ENCODE results near the gene TMEM247. TPM values are rescaled to one million over a fixed set of nuclear protein-coding genes. Genes with fewer than 3 reads are reported as not detected.

TMEM247 gene
- total and polyA plus RNA-seq, 2 experiments from 2014 or later: not detected

- Histone ChIP-seq H2AFZ (no peak overlapping the region), H3K4me2 (no peak overlapping the region), H3K36me3 (replicated peaks; ENCODE audit: insufficient read depth, low read depth) (no peaks in the 10 kb centered on the region), H3K4me3 (no peak overlapping the region), H3K9me3 (ENCODE audit: low read depth) (no peaks in the 10 kb centered on the region), H3K79me2 (no peaks in the 10 kb centered on the region), H3K4me1 (ENCODE audit: insufficient read depth) (no peaks in the 10 kb centered on the region), H4K20me1 (ENCODE audit: insufficient read depth, poor library complexity, severe bottlenecking) (no peaks in the 10 kb centered on the region), H3K27ac (no peak overlapping the region), H3K9me2 (replicated peaks; ENCODE audit: insufficient read depth) (no peaks in the 10 kb centered on the region), H3K27me3 (no peaks in the 10 kb centered on the region)
- TF ChIP-seq EZH2phosphoT487 (IDR thresholded peaks at IDR 0.05; ENCODE audit: low read depth, severe bottlenecking, unreplicated experiment): no peak
- TF ChIP-seq CTCF (IDR thresholded peaks at IDR 0.05; ENCODE audit: poor library complexity): no peak
- TF ChIP-seq EZH2 (IDR thresholded peaks at IDR 0.05; ENCODE audit: borderline replicate concordance): no peak
- WGBS (ENCODE audit: low lambda C conversion rate, missing lambda C conversion rate): 80% methylated on average over 1 of the region's 1 CpG
- no peak for DNase-seq (ENCODE audit: low spot score)
Measured at GRCh38 chr2:46528880-46529279, 49.5 kb downstream of the TMEM247 start.

GRCh38 chr2:46530639-46531038, 51.3 kb downstream of the TMEM247 start:
- Histone ChIP-seq H3K36me3 (replicated peaks; ENCODE audit: insufficient read depth, low read depth) (no peaks in the 10 kb centered on the region), H4K20me1 (ENCODE audit: insufficient read depth, poor library complexity, severe bottlenecking) (no peaks in the 10 kb centered on the region), H3K4me2 (no peak overlapping the region), H2AFZ (no peak overlapping the region), H3K27me3 (no peaks in the 10 kb centered on the region), H3K4me1 (ENCODE audit: insufficient read depth) (no peaks in the 10 kb centered on the region), H3K79me2 (no peaks in the 10 kb centered on the region), H3K27ac (no peak overlapping the region), H3K9me2 (replicated peaks; ENCODE audit: insufficient read depth) (no peaks in the 10 kb centered on the region), H3K4me3 (no peak overlapping the region), H3K9me3 (ENCODE audit: low read depth) (no peaks in the 10 kb centered on the region)
- TF ChIP-seq EZH2 (IDR thresholded peaks at IDR 0.05; ENCODE audit: borderline replicate concordance) (no peak), EZH2phosphoT487 (IDR thresholded peaks at IDR 0.05; ENCODE audit: low read depth, severe bottlenecking, unreplicated experiment) (no peak), CTCF (IDR thresholded peaks at IDR 0.05; ENCODE audit: poor library complexity) (no peak)
- 90% methylated on average over 7 of the region's 7 CpGs for WGBS (ENCODE audit: low lambda C conversion rate, missing lambda C conversion rate)
- DNase-seq (ENCODE audit: low spot score): no peak

GRCh38 chr2:46531863-46532262, 52.5 kb downstream of the TMEM247 start:
- no peak overlapping the region for H2AFZ ChIP-seq
- no peaks in the 10 kb centered on the region for H3K4me1 ChIP-seq (ENCODE audit: insufficient read depth)
- no peaks in the 10 kb centered on the region for H3K27me3 ChIP-seq
- no peaks in the 10 kb centered on the region for H4K20me1 ChIP-seq (ENCODE audit: insufficient read depth, poor library complexity, severe bottlenecking)
- TF ChIP-seq EZH2phosphoT487 (IDR thresholded peaks at IDR 0.05; ENCODE audit: low read depth, severe bottlenecking, unreplicated experiment) (no peak), CTCF (IDR thresholded peaks at IDR 0.05; ENCODE audit: poor library complexity) (no peak), EZH2 (IDR thresholded peaks at IDR 0.05; ENCODE audit: borderline replicate concordance) (no peak)
- H3K27ac ChIP-seq: no peak overlapping the region
- no peaks in the 10 kb centered on the region for H3K9me3 ChIP-seq (ENCODE audit: low read depth)
- H3K4me2 ChIP-seq: no peak overlapping the region
- no peak overlapping the region for H3K4me3 ChIP-seq
- no peak for DNase-seq (ENCODE audit: low spot score)
- no peaks in the 10 kb centered on the region for H3K79me2 ChIP-seq
- no peaks in the 10 kb centered on the region for H3K9me2 ChIP-seq (replicated peaks; ENCODE audit: insufficient read depth)
- no peaks in the 10 kb centered on the region for H3K36me3 ChIP-seq (replicated peaks; ENCODE audit: insufficient read depth, low read depth)

Small RNAs within 50 kb of the gene (small RNA-seq; reads per million reads assigned to genes)
- gene RN7SL817P: not detected

Other genes with a start within 250 kb of the TMEM247 start
- gene EPAS1, start 182.2 kb upstream of the TMEM247 start, total RNA-seq: 98.3 and 112 TPM in 2 replicates
- 111 and 115 TPM in 2 replicates for gene EPAS1, start 182.2 kb upstream of the TMEM247 start, polyA plus RNA-seq
- 69.9 and 75.2 TPM in 2 replicates for gene RHOQ, start 62.9 kb downstream of the TMEM247 start, total RNA-seq
- 46.7 and 52.0 TPM in 2 replicates for gene RHOQ, start 62.9 kb downstream of the TMEM247 start, polyA plus RNA-seq
- 3.7 and 4.4 TPM in 2 replicates for gene ATP6V1E2, start 63.0 kb downstream of the TMEM247 start, total RNA-seq
- gene ATP6V1E2, start 63.0 kb downstream of the TMEM247 start, polyA plus RNA-seq: 4.7 and 6.7 TPM in 2 replicates
- gene PIGF, start 137.5 kb downstream of the TMEM247 start, total RNA-seq: 19.9 and 29.2 TPM in 2 replicates
- gene PIGF, start 137.5 kb downstream of the TMEM247 start, polyA plus RNA-seq: 40.3 and 53.7 TPM in 2 replicates
- 17.9 and 25.2 TPM in 2 replicates for gene CRIPT, start 137.7 kb downstream of the TMEM247 start, total RNA-seq
- 13.3 and 15.8 TPM in 2 replicates for gene CRIPT, start 137.7 kb downstream of the TMEM247 start, polyA plus RNA-seq
- 28.8 and 31.6 TPM in 2 replicates for gene SOCS5, start 219.7 kb downstream of the TMEM247 start, total RNA-seq
- gene SOCS5, start 219.7 kb downstream of the TMEM247 start, polyA plus RNA-seq: 5.0 and 7.4 TPM in 2 replicates